ENCODE results near the gene RFT1.

RFT1 gene

DNA sequence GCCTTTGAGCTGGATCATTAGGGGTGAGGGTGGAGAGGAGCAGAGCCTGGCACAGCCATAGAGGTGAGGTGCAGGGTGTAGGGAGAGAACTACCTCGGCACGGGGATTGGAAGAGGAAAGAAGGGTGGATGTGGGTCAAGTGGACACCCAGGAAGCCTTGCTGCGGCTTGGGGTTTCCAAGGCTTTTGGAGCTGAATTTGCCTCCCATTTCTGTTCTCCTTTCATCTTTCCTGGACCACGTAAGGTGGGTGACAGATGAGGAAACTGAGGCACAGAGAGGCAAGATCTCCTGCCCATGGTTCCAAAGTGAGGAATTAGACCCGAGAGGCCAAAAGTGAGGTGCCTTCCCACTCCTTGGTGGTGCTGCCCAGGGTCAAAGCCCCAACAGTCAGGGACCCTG is 48.9 kb downstream of the RFT1 start:
- Histone ChIP-seq H3K27me3 (no peaks in the 10 kb centered on the region), H3K4me3 (no peak overlapping the region), H3K36me3 (peaks cover 0 to 28% (median 17%) of the 10 kb centered on the region in 3 donors), H3K9me3 (no peaks in the 10 kb centered on the region), H3K27ac (no peak overlapping the region), H3K4me1 (peaks cover 0 to 8% (median 2%) of the 10 kb centered on the region in 4 donors)
- peak in 1 of 2 donors; percentile 20 for DNase-seq
- no peak for TF ChIP-seq CTCF (IDR thresholded peaks at IDR 0.05)
- intact Hi-C loops (cut with DNase I; ENCODE audit: low total_unique reads): no loop called here

- H3K27me3 ChIP-seq: no peaks in the 10 kb centered on the region
- intact Hi-C loops (cut with DNase I; ENCODE audit: low total_unique reads): no loop called here
- peaks cover 0 to 28% (median 16%) of the 10 kb centered on the region in 3 donors for H3K36me3 ChIP-seq
- TF ChIP-seq CTCF (IDR thresholded peaks at IDR 0.05): no peak
- peak in 1 of 2 donors; percentile 48 for DNase-seq
- no peak overlapping the region for H3K4me3 ChIP-seq
- peaks cover 0 to 8% (median 2%) of the 10 kb centered on the region in 4 donors for H3K4me1 ChIP-seq
- no peak overlapping the region for H3K27ac ChIP-seq
- H3K9me3 ChIP-seq: no peaks in the 10 kb centered on the region
Measured at GRCh38 chr3:53080612-53081205, 49.5 kb downstream of the RFT1 start.

DNA sequence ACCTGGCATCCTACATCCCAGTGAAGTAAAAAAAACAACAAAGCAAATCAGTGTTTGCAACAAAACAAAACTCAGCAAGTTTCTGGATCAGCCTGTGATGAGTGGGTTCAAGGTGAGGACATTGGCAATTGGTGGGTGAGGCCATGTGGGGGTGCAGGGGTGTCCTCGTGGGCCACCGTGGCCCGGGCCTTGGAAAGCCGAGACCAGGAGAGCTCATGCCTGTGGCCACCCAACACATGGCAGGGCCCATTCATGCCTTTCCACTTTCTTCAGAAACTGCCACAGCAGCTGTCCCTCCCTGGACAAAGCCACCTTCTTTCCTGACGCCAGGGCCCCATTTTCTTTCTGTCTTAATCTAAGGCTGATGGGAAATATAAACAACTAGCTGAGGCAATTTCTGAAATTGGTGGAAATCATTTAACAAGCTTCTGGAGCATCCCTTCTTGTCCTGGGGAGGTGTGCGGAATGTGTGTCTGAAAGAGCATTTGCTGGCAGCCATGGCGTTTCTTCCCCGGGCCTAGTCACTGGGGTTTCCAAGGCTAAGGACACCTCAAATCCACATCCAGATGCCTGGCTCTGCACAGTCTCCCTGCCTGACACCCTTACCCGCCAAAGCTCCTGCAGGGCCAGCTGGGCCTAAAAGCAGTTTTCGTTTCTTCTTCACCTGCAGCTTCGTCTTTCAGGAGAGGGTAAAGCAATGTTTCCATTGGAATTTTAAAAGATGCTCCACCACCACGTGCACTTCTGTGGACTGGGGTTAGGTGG is 50.3 kb downstream of the RFT1 start:
- peak in 1 of 2 donors; percentile 33 for DNase-seq
- Histone ChIP-seq H3K4me1 (peaks cover 0 to 8% (median 2%) of the 10 kb centered on the region in 4 donors), H3K27me3 (no peaks in the 10 kb centered on the region), H3K4me3 (no peak overlapping the region), H3K36me3 (peaks cover 0 to 21% (median 8%) of the 10 kb centered on the region in 3 donors), H3K27ac (no peak overlapping the region), H3K9me3 (no peaks in the 10 kb centered on the region)
- TF ChIP-seq CTCF (IDR thresholded peaks at IDR 0.05): no peak
- intact Hi-C loops (cut with DNase I; ENCODE audit: low total_unique reads): loop anchor here (10.0 kb wide), 1 partner anchor 225 kb away; no protein-coding TSS in a partner anchor

- peaks cover 0 to 8% (median 2%) of the 10 kb centered on the region in 4 donors for H3K4me1 ChIP-seq
- no peak for TF ChIP-seq CTCF (IDR thresholded peaks at IDR 0.05)
- H3K36me3 ChIP-seq: peaks cover 0 to 17% (median 8%) of the 10 kb centered on the region in 3 donors
- DNase-seq: peak in 1 of 2 donors; percentile 23
- H3K4me3 ChIP-seq: no peak overlapping the region
- intact Hi-C loops (cut with DNase I; ENCODE audit: low total_unique reads): loop anchor here (10.0 kb wide), 1 partner anchor 224 kb away; no protein-coding TSS in a partner anchor
- H3K27ac ChIP-seq: no peak overlapping the region
- H3K9me3 ChIP-seq: no peaks in the 10 kb centered on the region
- H3K27me3 ChIP-seq: no peaks in the 10 kb centered on the region
Measured at GRCh38 chr3:53079147-53079546, 51.1 kb downstream of the RFT1 start.

DNA sequence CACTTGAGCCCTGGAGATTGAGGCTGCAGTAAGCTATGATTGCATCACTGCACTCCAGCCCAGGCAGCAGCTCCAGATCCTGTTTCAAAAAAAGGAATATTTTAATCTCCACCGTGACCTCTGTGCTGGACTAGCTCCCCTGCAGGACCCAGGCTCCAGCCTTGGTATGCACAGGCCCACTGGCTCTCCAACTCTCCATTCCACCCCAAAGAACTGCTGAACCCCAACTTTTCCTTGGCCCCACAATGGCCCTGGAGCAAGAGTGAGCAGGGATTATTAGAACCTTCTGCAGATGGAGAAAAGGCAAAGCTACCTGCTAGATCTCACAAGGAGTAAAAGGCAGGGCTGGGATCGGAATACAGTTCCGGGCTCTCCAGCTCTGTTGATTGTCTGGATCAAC is 51.6 kb downstream of the RFT1 start:
- TF ChIP-seq CTCF (IDR thresholded peaks at IDR 0.05): no peak
- no peaks in the 10 kb centered on the region for H3K27me3 ChIP-seq
- peaks cover 0 to 6% (median 3%) of the 10 kb centered on the region in 4 donors for H3K4me1 ChIP-seq
- intact Hi-C loops (cut with DNase I; ENCODE audit: low total_unique reads): loop anchor here (10.0 kb wide), 1 partner anchor 224 kb away; no protein-coding TSS in a partner anchor
- no peak overlapping the region for H3K27ac ChIP-seq
- no peaks in the 10 kb centered on the region for H3K9me3 ChIP-seq
- peak in 1 of 2 donors; percentile 55 for DNase-seq
- H3K36me3 ChIP-seq: peaks cover 0 to 17% (median 8%) of the 10 kb centered on the region in 3 donors
- no peak overlapping the region for H3K4me3 ChIP-seq
